GM12874 (cell line): ENCODE measurements around the gene LAMB4.

Experiments used
- TF ChIP-seq, protein P1 (sequence below): IDR thresholded peaks from 2 replicates; pipeline ENCODE4 v1.5.1; 2011; ENCODE audit warnings: low read depth, mild to moderate bottlenecking, control low read depth, low read length, moderate library complexity; ENCODE audit not compliant: insufficient read depth

The LAMB4 gene

DNA sequence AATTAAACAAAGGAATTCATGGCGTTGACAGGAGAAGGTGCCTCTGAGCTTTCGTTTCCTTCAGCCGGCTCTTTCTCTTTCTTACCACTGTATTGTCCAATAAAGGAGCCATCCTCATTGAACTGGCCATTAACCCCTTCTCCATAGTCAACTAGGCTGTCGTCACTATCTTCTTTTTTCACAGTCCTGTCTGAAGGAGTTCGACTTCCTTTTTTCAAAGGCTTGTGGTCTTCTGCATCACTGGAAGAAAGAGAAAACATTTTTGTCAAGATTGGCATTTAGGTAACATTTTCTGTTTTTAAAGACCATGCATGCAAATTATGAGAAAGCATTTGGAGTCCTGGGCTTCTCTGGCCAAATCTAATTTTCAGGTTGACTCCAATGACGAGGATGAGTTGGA lies 19.7 kb upstream of the LAMB4 start:
- TF ChIP-seq, protein P1, sequence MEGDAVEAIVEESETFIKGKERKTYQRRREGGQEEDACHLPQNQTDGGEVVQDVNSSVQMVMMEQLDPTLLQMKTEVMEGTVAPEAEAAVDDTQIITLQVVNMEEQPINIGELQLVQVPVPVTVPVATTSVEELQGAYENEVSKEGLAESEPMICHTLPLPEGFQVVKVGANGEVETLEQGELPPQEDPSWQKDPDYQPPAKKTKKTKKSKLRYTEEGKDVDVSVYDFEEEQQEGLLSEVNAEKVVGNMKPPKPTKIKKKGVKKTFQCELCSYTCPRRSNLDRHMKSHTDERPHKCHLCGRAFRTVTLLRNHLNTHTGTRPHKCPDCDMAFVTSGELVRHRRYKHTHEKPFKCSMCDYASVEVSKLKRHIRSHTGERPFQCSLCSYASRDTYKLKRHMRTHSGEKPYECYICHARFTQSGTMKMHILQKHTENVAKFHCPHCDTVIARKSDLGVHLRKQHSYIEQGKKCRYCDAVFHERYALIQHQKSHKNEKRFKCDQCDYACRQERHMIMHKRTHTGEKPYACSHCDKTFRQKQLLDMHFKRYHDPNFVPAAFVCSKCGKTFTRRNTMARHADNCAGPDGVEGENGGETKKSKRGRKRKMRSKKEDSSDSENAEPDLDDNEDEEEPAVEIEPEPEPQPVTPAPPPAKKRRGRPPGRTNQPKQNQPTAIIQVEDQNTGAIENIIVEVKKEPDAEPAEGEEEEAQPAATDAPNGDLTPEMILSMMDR: no peak

DNA sequence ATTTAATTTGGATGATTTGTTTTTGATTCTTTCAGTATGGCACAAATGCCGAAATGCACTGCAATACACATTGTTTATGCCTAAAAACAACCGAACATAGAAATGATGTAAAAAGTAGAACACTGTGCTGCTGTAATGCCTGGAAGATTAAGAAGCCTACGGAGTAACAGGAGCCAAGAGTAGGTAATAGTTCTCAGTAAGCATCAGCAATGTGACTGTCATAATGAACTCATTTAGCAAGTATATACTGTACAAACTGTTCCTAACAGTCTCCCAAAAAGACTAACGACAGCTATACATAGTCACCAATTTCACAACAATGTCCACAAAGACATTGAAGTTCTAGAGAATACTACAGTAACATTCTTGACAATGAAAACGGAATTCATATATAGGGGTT lies 19.0 kb upstream of the LAMB4 start:
- TF ChIP-seq, protein P1: no peak

DNA sequence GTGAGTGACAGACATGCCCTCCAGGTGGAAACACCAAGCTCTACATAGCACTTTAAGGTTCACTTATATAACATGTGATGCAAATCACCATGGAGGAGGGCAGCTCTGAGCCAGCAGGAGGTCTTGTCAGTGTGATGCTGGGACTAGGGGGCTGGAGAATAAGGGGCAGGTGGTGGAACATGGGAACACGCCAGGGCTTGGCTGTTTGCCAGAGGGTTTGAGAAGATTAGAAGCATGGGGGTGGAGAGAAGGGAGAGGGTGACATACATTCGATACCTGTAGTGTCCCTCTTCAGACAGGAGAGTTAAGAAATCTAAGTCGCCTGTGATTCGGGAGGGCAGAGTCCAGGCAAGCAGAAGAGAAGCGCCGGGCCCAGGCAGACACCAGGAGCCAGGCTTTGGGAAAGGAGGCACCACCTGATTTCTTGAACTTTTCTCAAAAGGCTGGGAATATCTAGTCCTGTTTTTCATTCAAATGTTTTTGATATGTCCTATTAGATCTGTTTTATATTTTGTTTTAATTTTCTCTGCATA lies 16.9 kb upstream of the LAMB4 start:
- TF ChIP-seq, protein P1: no peak

DNA sequence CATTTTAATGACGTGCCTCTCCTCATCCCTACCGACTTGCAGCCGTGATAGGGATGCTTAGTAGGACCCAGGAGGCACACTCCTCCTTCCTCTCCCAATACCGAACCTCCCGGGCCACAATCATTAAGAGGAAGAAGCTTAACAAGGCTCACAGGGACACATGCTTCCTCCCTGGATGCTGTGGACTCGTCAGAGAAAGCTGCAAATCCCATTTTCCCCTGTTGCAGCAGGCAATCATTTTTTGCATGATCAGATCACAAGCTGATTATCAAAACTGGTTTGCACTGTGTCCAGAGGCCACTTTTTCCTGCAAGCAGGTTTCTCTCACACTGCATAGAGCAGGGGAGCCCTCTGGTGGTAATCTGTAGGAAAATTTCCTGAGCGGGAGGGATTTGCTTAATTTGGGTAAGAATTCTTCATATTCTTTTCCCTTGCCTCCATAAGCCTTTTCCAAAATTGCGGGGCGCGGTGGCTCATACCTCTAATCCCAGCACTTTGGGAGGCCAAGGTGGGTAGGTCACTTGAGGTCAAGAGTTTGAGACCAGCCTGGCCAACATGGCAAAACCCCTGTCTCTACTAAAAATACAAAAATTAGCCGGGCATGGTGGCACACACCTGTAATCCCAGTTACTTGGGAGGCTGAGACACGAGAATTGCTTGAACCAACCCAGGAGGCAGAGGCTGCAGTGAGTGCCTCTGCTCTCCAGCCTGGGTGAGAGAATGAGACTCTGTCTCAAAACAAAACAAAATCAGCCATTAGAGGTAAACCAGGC lies 16.1 kb upstream of the LAMB4 start:
- TF ChIP-seq, protein P1: peak; percentile 79

DNA sequence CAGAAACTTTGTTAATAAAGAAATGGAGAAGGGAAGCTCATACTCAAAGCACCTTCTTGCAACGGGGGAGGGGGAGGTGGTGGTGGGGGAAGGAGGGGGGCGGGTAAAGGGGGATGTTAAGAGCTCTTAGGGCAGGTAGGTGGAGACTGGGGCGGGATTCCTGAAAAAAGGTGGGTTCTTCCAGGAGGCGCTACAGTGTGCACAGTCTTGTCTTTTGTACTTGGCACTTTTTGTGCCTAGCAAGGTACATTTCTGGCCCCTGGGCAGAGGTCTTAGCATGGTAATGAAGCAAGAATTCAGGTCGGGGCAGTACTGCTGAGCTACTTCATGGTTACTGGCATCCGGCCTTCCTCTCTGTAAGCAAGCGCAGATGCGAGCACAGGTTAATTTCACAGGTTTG lies 15.2 kb upstream of the LAMB4 start:
- TF ChIP-seq, protein P1: no peak

DNA sequence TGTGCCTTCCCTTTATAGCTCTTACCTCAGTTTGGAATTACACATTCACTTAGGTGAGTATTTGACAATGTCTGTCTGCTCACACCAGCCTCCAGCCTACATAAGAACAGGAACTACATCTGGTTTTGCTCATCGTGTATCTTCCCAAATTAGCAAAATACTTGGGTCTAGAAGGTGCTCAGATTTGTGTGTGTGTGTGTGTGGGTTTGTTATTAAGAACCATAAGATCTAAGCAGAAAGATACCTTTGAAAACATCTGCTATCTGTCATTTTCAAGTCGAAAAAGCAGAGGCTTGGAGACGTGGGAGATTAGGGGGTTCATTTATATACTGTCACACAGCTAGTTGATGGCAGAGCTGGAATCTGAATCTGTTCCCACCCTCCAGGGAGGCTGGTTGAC lies 14.8 kb upstream of the LAMB4 start:
- TF ChIP-seq, protein P1: no peak

DNA sequence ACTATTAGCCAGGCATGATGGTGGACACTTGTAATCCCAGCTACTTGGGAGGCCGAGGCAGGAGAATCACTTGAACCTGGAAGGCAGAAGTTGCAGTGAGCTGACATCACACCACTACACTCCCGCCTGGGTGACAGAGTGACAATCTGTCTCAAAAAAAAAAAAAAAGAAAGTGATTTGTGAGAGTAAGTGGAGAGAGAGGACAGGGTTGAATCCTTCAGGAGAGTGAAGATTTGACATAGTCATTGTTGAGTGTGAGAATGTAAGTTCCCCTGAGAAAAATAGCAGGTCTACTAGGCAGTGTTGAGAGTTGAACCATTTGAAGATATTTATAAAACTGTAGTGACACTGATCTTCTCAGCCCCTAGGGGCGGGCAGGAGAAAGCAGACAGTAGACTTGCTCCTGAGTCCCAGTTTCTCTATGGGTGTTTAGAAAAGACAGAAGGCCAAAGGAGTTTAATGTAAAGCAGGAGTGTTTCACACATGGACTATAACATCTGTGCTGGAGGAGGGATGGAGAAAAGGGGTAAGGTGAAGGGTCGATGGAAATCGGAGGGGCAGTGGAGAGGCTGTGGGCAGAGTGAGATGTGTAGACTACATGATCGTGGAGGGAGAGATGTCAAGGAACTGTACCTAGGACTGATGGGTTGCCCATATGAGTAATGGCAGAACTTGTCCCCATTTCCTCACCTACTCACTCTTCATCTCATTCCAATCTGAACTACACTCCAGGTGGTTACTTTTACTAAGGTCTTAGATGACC lies 13.7 kb upstream of the LAMB4 start:
- TF ChIP-seq, protein P1: no peak
